GM12892 (cell line): ENCODE results near the gene TMUB2.
"Not testable (repeated sequence)": the region's sequence is repeated elsewhere in the genome, so short reads cannot be mapped to it uniquely, and the experiment has no call there.

Source experiments
- DNase-seq: peaks from one replicate; pipeline ENCODE4 v3.0.0; 2011; ENCODE audit not compliant: insufficient read length
- FAIRE-seq: peaks from 2 replicates; lab custom pipeline; 2011; peaks lifted over from hg19 to GRCh38; lab: Jason Lieb, UNC
- POLR2A ChIP-seq: IDR thresholded peaks from 2 replicates; pipeline ENCODE4 v1.6.1; 2011; ENCODE audit warnings: low read depth, low read length, control low read depth
- POLR2AphosphoS5 ChIP-seq: IDR thresholded peaks from 2 replicates; pipeline ENCODE4 v1.6.1; 2011; ENCODE audit warnings: low read depth, low read length, control low read depth
- TAF1 ChIP-seq: IDR thresholded peaks from 2 replicates; pipeline ENCODE4 v1.6.1; 2011; ENCODE audit warnings: low read depth, mild to moderate bottlenecking, control low read depth, low read length, borderline replicate concordance

TMUB2 gene

GRCh38 chr17:44229090-44229489 is 42.3 kb downstream of the TMUB2 start:
- DNase-seq: no peak

GRCh38 chr17:44230140-44230539 is 43.4 kb downstream of the TMUB2 start:
- FAIRE-seq (no peak), DNase-seq (no peak)
- TF ChIP-seq TAF1 (no peak), POLR2AphosphoS5 (no peak), POLR2A (no peak)

More at GRCh38 chr17:44229090-44229489, 42.3 kb downstream of the TMUB2 start:
- FAIRE-seq: no peak
- TF ChIP-seq TAF1 (no peak), POLR2AphosphoS5 (no peak), POLR2A (no peak)

DNA sequence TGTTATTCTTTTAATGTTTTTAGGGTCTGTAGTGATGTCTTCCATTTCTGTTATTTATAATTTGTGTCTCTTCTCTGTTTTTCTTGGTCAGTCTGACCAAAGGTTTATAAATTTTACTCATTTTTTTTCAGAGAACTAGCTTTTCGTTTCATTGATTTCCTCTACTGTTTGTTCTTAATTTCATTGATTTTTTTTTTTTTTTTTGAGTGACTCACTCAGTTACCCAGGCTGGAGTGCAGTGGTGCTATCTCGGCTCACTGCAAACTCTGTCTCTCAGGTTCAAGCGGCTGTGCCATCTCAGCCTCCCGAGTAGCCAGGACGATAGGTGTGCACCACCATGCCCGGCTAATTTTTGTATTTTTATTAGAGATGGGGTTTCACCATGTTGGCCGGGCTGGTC is 45.3 kb downstream of the TMUB2 start:
- TF ChIP-seq POLR2A (no peak), TAF1 (no peak), POLR2AphosphoS5 (no peak)
- DNase-seq (no peak), FAIRE-seq (no peak)

DNA sequence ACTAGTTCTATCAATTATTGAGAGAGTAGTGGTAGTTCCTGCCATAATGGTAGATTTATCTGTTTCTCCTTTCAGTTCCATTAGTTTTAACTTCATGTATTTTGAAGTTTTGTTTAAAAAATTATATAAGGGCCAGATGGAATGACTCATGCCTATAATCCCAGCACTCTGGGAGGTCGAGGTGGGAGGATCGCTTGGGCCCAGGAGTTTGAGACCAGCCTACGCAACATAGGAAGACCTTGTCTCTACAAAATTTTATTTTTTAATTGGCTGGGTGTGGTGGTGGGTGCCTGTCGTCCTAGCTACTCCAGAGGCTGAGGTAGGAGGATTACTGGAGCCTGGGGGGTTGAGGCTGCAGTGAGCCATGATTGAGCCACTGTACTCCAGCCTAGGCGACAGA is 46.8 kb downstream of the TMUB2 start:
- no peak for FAIRE-seq
- DNase-seq: no peak
- TF ChIP-seq TAF1: no peak
- TF ChIP-seq POLR2A: no peak
- TF ChIP-seq POLR2AphosphoS5: no peak

DNA sequence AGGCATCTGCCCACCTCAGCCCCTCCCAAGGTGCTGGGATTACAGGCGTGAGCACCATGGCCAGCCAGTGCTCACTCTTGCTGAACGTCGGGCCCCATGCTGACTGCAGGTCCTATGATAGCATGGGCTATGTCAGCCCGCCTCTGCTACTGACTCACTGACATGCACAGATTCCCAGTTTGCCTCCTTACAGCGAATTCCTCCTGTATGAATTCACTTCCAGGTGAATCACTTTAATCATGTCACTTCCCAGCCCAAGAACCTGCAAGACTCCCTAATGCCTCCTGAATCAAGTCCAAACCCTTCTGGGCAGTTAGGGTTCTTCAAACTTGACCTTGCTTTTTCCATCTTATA is 48.8 kb downstream of the TMUB2 start:
- TF ChIP-seq POLR2AphosphoS5 (no peak), POLR2A (no peak), TAF1 (no peak)
- DNase-seq (no peak), FAIRE-seq (no peak)

DNA sequence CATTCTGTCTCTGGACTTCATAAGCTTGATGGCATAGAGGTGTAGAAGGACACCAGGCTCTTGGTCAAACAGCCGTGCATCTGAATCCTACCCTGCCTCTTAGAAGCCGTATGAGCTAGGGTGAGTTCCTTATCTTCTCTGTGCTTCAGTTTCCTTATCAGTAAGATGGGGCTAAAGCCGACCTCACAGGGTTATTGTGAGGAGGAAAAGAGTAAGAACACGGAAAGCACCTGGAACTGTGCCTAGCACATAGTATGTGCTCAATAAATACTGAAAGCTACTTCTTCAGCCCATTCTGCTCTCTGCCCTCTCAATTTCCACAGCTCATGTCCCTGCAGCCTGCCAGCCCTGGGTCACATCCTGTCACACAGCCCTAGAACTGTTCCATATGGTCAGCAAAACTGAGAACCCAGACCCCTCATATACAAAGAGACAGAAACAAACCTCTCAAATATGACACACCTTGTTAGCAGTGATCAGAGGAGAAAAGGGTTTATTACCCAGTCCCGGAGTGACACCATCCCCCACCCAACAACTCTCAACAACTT is 49.7 kb downstream of the TMUB2 start:
- no peak for TF ChIP-seq POLR2A
- TF ChIP-seq TAF1: no peak
- TF ChIP-seq POLR2AphosphoS5: no peak
- DNase-seq (no peak), FAIRE-seq (peak; percentile 83)

- FAIRE-seq, DNase-seq: not testable (repeated sequence)
These were observed 51.1 kb downstream of the TMUB2 start for GRCh38 chr17:44237886-44238285.

DNA sequence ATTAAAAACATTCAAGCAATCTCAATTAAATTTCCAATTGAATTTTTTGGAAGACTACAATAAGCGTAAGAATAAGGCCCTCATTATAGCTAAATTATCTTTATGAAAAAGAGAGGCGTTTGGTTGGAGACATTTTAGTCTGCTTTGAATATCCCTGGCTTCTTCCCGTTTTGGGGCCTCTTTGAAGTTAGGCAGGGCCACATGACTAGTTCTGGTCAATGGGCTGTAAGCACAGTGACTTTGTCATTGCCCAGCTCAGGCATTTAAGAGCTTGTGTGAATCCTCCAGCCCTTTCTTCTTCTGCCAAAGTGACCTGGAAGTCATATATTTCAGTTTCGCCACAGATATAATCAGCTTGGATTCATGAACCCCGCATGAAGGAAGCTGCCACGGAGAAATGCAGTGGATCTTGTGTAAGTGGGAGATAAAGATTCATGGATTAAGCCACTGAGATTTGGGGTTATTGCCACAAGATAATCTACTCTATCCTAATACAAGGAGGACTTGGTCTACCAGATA is 54.4 kb downstream of the TMUB2 start:
- TF ChIP-seq TAF1 (no peak), POLR2A (no peak), POLR2AphosphoS5 (no peak)
- DNase-seq (no peak), FAIRE-seq (no peak)
